Adrenal gland (tissue), 5 donors: ENCODE measurements around the gene SLC8B1.

ENCODE experiments used
- CTCF ChIP-seq, 6 experiments: fragments of 450-650 bp in 4 of 6; fragments of 200-600 bp in 2 of 6; sonication (generic) in 1 of 6; IDR thresholded peaks; 1 replicate in 5 of 6; 2 replicates in 1 of 6; pipeline versions ENCODE4 v1.5.1 to v1.8.0; 2016 to 2021; ENCODE audit warnings: antibody characterized with exemption in 6 of 6, mild to moderate bottlenecking in 2 of 6, moderate library complexity in 1 of 6
- POLR2A ChIP-seq, 2 donors: fragments of 450-650 bp; IDR thresholded peaks; one replicate each; pipeline ENCODE4 v1.6.1; 2017; ENCODE audit warnings: antibody characterized with exemption in 2 of 2, mild to moderate bottlenecking in 2 of 2, moderate library complexity in 1 of 2
- donor health status: DM: no; HTN: no; CAD: no.

- TF ChIP-seq CTCF (IDR thresholded peaks at IDR 0.05) (no peak), POLR2A (IDR thresholded peaks at IDR 0.05) (no peak)
These were observed 48.2 kb downstream of the SLC8B1 start for GRCh38 chr12:113286712-113287111.
